K562 (cell line): Measurements from ENCODE around the gene LRCH1. TPM values are rescaled to one million over a fixed set of nuclear protein-coding genes. Genes with fewer than 3 reads are reported as not detected.

Source experiments
- ATAC-seq: fragments of 200-7000 bp; cut with Tn5 transposase; 3 replicates; pipeline ENCODE4 v1.9.1; 2020; ENCODE audit warnings: moderate library complexity
- BruUV-seq: library from RNA; stranded (reverse); fragments of 400-500 nt; replicated peaks from 2 replicates; lab custom pipeline; 2021; lab: Mats Ljungman, UMichigan
- CTCF ChIA-PET: fragments of 300-600 bp; formaldehyde crosslinking; extraction: SDS; loops from one replicate; lab custom pipeline; 2021; ENCODE audit warnings: low intra/inter-chr PET ratio; lab: Yijun Ruan, JAX
- POLR2A ChIA-PET: fragments of 300-600, 350-650 bp; sonication (Branson Sonifier 250); formaldehyde crosslinking; extraction: SDS; loops from one replicate; lab custom pipeline; 2021; ENCODE audit warnings: antibody characterized with exemption, inconsistent platforms; lab: Yijun Ruan, JAX
- DNase-seq, 4 experiments: peaks; one replicate each; pipeline versions ENCODE4 v3.0.0 to v3.0.0-alpha.2; 2011 to 2018; ENCODE audit warnings: low spot score in 3 of 4, mixed read lengths in 3 of 4; ENCODE audit errors: extremely low read depth in 1 of 4
- FAIRE-seq: peaks from 2 replicates; lab custom pipeline; 2011; peaks lifted over from hg19 to GRCh38; lab: Jason Lieb, UNC
- H2AFZ ChIP-seq: 2 replicates; pipeline ENCODE4 v1.6.0; 2011; ENCODE audit warnings: low read depth, low read length, control low read depth, inconsistent platforms
- H3K27ac ChIP-seq: fragments of 200-600 bp; 3 replicates; pipeline ENCODE4 v1.8.0; 2011; ENCODE audit warnings: low read depth, mild to moderate bottlenecking, control low read depth, inconsistent platforms, low read length, moderate library complexity, mixed read lengths; ENCODE audit errors: extremely low read depth
- H3K27me3 ChIP-seq, 2 experiments: fragments of 300-600 bp in 1 of 2; 2 replicates in 1 of 2; 3 replicates in 1 of 2; pipeline versions ENCODE4 v1.6.0 to v1.8.0; 2011; ENCODE audit warnings: inconsistent platforms in 2 of 2, low read length in 2 of 2, mild to moderate bottlenecking in 1 of 2, mixed read lengths in 1 of 2, moderate library complexity in 1 of 2; ENCODE audit not compliant: control insufficient read depth in 2 of 2, insufficient read depth in 2 of 2
- H3K36me3 ChIP-seq: fragments of 300-600 bp; 3 replicates; pipeline ENCODE4 v1.8.0; 2011; ENCODE audit warnings: mild to moderate bottlenecking, low read length, inconsistent platforms; ENCODE audit not compliant: control insufficient read depth, insufficient read depth
- H3K4me1 ChIP-seq, 2 experiments: fragments of 200-600 bp in 1 of 2; replicated peaks in 1 of 2; 2 replicates in 1 of 2; 3 replicates in 1 of 2; pipeline versions ENCODE4 v1.5.1 to v1.8.0; 2011; ENCODE audit warnings: inconsistent platforms in 2 of 2, low read length in 2 of 2, mild to moderate bottlenecking in 1 of 2, mixed read lengths in 1 of 2, moderate library complexity in 1 of 2; ENCODE audit not compliant: control insufficient read depth in 2 of 2, insufficient read depth in 2 of 2
- H3K4me2 ChIP-seq: 2 replicates; pipeline ENCODE4 v1.6.1; 2011; ENCODE audit warnings: low read length, control low read depth, inconsistent platforms, mixed read lengths; ENCODE audit not compliant: insufficient read depth
- H3K4me3 ChIP-seq: fragments of 200-600 bp; sonication (generic), shearing (Covaris generic); 2 replicates; pipeline ENCODE4 v1.5.1; 2016; ENCODE audit warnings: control low read depth, inconsistent platforms
- H3K79me2 ChIP-seq: fragments of 200-600 bp; 3 replicates; pipeline ENCODE4 v1.8.0; 2011; ENCODE audit warnings: low read length, inconsistent platforms; ENCODE audit not compliant: control insufficient read depth, insufficient read depth
- H3K9ac ChIP-seq, 2 experiments: 2 replicates each; pipeline versions ENCODE4 v1.6.0 to v1.6.1; 2011; ENCODE audit warnings: low read depth in 2 of 2, low read length in 2 of 2, control low read depth in 1 of 2, inconsistent platforms in 1 of 2, mild to moderate bottlenecking in 1 of 2, mixed read lengths in 1 of 2; ENCODE audit not compliant: insufficient read depth in 1 of 2
- H3K9me1 ChIP-seq: one replicate; pipeline ENCODE4 v1.6.0; 2011; ENCODE audit warnings: inconsistent platforms, mild to moderate bottlenecking, low read length, moderate library complexity; ENCODE audit not compliant: control insufficient read depth, insufficient read depth
- H3K9me3 ChIP-seq: replicated peaks from 2 replicates; pipeline ENCODE4 v1.5.1; 2011; ENCODE audit warnings: low read depth, low read length, inconsistent platforms; ENCODE audit not compliant: control insufficient read depth, insufficient read depth
- H4K20me1 ChIP-seq: replicated peaks from 2 replicates; pipeline ENCODE4 v1.6.1; 2011; ENCODE audit warnings: low read length, inconsistent platforms, mixed read lengths; ENCODE audit not compliant: control insufficient read depth, insufficient read depth
- CBX2 ChIP-seq: fragments of 200-600 bp; sonication (generic); IDR thresholded peaks from one replicate; pipeline ENCODE4 v1.6.1; 2012; ENCODE audit warnings: mild to moderate bottlenecking, low read length, inconsistent platforms; ENCODE audit not compliant: insufficient read depth, poor library complexity, severe bottlenecking
- CEBPB ChIP-seq: fragments of 450-650 bp; IDR thresholded peaks from 2 replicates; pipeline ENCODE4 v1.6.1; 2016; ENCODE audit warnings: missing genetic modification characterization, missing compliant biosample characterization
- ETS2 ChIP-seq: IDR thresholded peaks from 2 replicates; pipeline ENCODE4 v1.6.1; 2016; ENCODE audit warnings: borderline replicate concordance, missing genetic modification characterization, mild to moderate bottlenecking, moderate library complexity, missing compliant biosample characterization; ENCODE audit not compliant: poor library complexity, severe bottlenecking
- FOXJ3 ChIP-seq: sonication (generic); formaldehyde crosslinking; IDR thresholded peaks from 2 replicates; pipeline ENCODE4 v1.4.0; 2020; ENCODE audit warnings: mild to moderate bottlenecking, missing genetic modification reagents
- HMG20B ChIP-seq: fragments of 250-450 bp; sonication (Bioruptor Pico); IDR thresholded peaks from 2 replicates; pipeline ENCODE4 v1.5.0; 2021; ENCODE audit warnings: mild to moderate bottlenecking
- MAFG ChIP-seq: fragments of 450-650 bp; conservative IDR thresholded peaks from 2 replicates; pipeline ENCODE4 v1.6.1; 2016; ENCODE audit warnings: missing genetic modification characterization, missing compliant biosample characterization
- PHTF2 ChIP-seq: fragments of 250-450 bp; sonication (Bioruptor Pico); IDR thresholded peaks from 2 replicates; pipeline ENCODE4 v1.5.0; 2021; ENCODE audit warnings: mild to moderate bottlenecking
- STAT5B ChIP-seq: fragments of 250-450 bp; sonication (Bioruptor Pico); IDR thresholded peaks from 2 replicates; pipeline ENCODE4 v1.8.0; 2021; ENCODE audit warnings: mild to moderate bottlenecking, inconsistent platforms
- TEAD1 ChIP-seq, 2 experiments: fragments of 450-650 bp in 1 of 2; sonication (generic) in 1 of 2; formaldehyde crosslinking; IDR thresholded peaks; 2 replicates each; pipeline versions ENCODE4 v1.4.0 to v1.8.0; 2020 to 2022; ENCODE audit warnings: mild to moderate bottlenecking in 2 of 2, missing genetic modification reagents in 1 of 2
- ZNF143 ChIP-seq: sonication (generic); formaldehyde crosslinking; IDR thresholded peaks from 2 replicates; pipeline ENCODE4 v1.9.0; 2022; ENCODE audit warnings: mild to moderate bottlenecking, missing genetic modification reagents
- ZNF165 ChIP-seq: fragments of 250-450 bp; sonication (Bioruptor Pico); IDR thresholded peaks from 2 replicates; pipeline ENCODE4 v1.4.0; 2020; ENCODE audit warnings: borderline replicate concordance
- ZNF551 ChIP-seq: fragments of 250-450 bp; sonication (Bioruptor Pico); IDR thresholded peaks from 2 replicates; pipeline ENCODE4 v1.5.0; 2021; ENCODE audit warnings: mild to moderate bottlenecking, moderate library complexity
- WGBS: fragments of 100-300 bp; shearing (Covaris generic); methylation state at CpG from one replicate; pipeline ENCODE4 v1.1.6; 2016; ENCODE audit warnings: low coverage, mixed read lengths; ENCODE audit not compliant: insufficient coverage; ENCODE audit errors: missing lambda C conversion rate; 5-methylcytosine and 5-hydroxymethylcytosine counted together
- in situ Hi-C: fragments of 300-500 bp; cut with MboI; formaldehyde crosslinking; loops from 4 replicates; pipeline ENCODE4 v1.15.0; 2018; ENCODE audit warnings: inconsistent platforms, mixed read lengths
- intact Hi-C: fragments of 100-400 bp; cut with micrococcal nuclease; formaldehyde crosslinking; loops from 2 replicates; pipeline ENCODE4 v1.14.2; 2022
- polyA plus RNA-seq, 8 experiments: library from polyadenylated mRNA; depleted of rRNA in 4 of 8; stranded (reverse) in 5 of 8; unstranded in 3 of 8; fragments of >200 nt; fragmentation: Nextera tagmentation in 2 of 8; fragmentation: Illumina TruSeq in 1 of 8; extraction: Ambion mirVana in 2 of 8; extraction: Trizol in 1 of 8; gene quantifications; 2 replicates each; pipeline versions ENCODE4 v1.2.1 to v1.2.3, GENCODE V29; 2011 to 2014; ENCODE audit warnings: inconsistent platforms in 1 of 8, missing spikeins in 1 of 8
- total RNA-seq, 7 experiments: library from RNA; depleted of rRNA in 6 of 7; stranded (reverse); fragments of >200 nt in 6 of 7; fragmentation: Illumina TruSeq in 2 of 7; extraction: Trizol in 2 of 7; gene quantifications; 2 replicates each; pipeline versions ENCODE4 v1.2.1 to v1.2.3, GENCODE V29; 2011 to 2021; ENCODE audit warnings: low replicate concordance in 1 of 7
- TF ChIP-seq, protein P1 (sequence below), 2 experiments: IDR thresholded peaks in 1 of 2; conservative IDR thresholded peaks in 1 of 2; 2 replicates each; pipeline ENCODE4 v1.6.1; 2016; ENCODE audit warnings: low read depth in 2 of 2, mild to moderate bottlenecking in 1 of 2, missing compliant biosample characterization in 1 of 2, missing genetic modification characterization in 1 of 2, moderate library complexity in 1 of 2
- TF ChIP-seq, protein P2 (sequence below): sonication (generic); formaldehyde crosslinking; IDR thresholded peaks from 2 replicates; pipeline ENCODE4 v1.8.0; 2022; ENCODE audit warnings: mild to moderate bottlenecking, missing genetic modification reagents
- TF ChIP-seq, protein P3 (sequence below): fragments of 450-650 bp; conservative IDR thresholded peaks from 2 replicates; pipeline ENCODE4 v1.6.1; 2016; ENCODE audit warnings: missing genetic modification characterization, low read depth, mild to moderate bottlenecking, missing compliant biosample characterization, moderate library complexity

LRCH1 gene
- total and polyA plus RNA-seq, 9 of the 15 experiments (the other 6 are each of a cell fraction or from before 2014, with no cell fraction given) = 1.1 to 6.8 (median 3.7) TPM

DNA sequence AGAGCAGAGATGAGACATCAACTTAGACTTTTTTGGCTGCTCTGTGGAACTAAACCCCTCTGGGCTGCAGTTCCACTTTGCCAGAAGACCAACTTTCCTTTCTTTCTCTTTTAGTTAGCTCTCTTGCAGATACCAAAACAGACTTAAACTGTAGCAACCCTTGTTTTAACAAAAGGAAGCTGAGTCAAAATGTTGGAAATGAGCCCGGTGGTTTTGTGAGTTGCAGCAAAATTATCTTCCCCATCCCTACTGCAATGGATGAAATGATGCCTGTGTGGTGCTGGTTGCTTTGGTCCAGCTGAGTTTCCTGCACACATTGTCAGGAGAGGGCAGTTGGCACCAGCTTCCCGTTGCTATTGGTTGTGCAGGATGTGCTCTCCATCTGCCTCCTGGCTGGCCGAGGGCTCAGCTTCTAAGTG is 115.3 kb downstream of the LRCH1 start:
- in situ Hi-C loops = no loop called here
- ChIA-PET CTCF (no interaction called here), POLR2A (no interaction called here)
- no peak for ATAC-seq
- Histone ChIP-seq H4K20me1 (no peaks in the 10 kb centered on the region; the same call in 1 of the 2 replicates), H2AFZ (no peak overlapping the region), H3K79me2 (no peaks in the 10 kb centered on the region), H3K4me3 (no peak overlapping the region), H3K36me3 (no peaks in the 10 kb centered on the region; the same call in 2 of the 3 replicates), H3K27ac (no peak overlapping the region), H3K9ac (no peak overlapping the region), H3K4me1 (no peaks in the 10 kb centered on the region), H3K9me3 (no peaks in the 10 kb centered on the region), H3K9me1 (no peaks in the 10 kb centered on the region), H3K27me3 (no peaks in the 10 kb centered on the region), H3K4me2 (no peak overlapping the region)
- FAIRE-seq = no peak
- no peak for DNase-seq
- no TSS peak for BruUV-seq
- WGBS = 74% methylated on average over 2 of the region's 3 CpGs
- intact Hi-C loops = no loop called here
- TF ChIP-seq HMG20B (CRISPR knock-in tag) (no peak), ZNF165 (CRISPR knock-in tag) (no peak), MAFG (tag) (no peak), ZNF143 (CRISPR knock-in tag) (no peak), CEBPB (tag) (no peak), PHTF2 (CRISPR knock-in tag) (no peak), FOXJ3 (CRISPR knock-in tag) (no peak), TEAD1 (CRISPR knock-in tag; IDR thresholded peaks at IDR 0.05) (no peak), ETS2 (tag) (no peak), STAT5B (no peak), CBX2 (no peak), ZNF551 (CRISPR knock-in tag) (no peak)
- TF ChIP-seq, protein P1, sequence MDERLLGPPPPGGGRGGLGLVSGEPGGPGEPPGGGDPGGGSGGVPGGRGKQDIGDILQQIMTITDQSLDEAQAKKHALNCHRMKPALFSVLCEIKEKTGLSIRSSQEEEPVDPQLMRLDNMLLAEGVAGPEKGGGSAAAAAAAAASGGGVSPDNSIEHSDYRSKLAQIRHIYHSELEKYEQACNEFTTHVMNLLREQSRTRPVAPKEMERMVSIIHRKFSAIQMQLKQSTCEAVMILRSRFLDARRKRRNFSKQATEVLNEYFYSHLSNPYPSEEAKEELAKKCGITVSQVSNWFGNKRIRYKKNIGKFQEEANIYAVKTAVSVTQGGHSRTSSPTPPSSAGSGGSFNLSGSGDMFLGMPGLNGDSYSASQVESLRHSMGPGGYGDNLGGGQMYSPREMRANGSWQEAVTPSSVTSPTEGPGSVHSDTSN (CRISPR knock-in tag; IDR thresholded peaks at IDR 0.05; ENCODE audit: low read depth) = no peak
- TF ChIP-seq, protein P1 (tag; conservative IDR thresholded peaks at IDR 0.05; ENCODE audit: low read depth) = no peak
- TF ChIP-seq, protein P2, sequence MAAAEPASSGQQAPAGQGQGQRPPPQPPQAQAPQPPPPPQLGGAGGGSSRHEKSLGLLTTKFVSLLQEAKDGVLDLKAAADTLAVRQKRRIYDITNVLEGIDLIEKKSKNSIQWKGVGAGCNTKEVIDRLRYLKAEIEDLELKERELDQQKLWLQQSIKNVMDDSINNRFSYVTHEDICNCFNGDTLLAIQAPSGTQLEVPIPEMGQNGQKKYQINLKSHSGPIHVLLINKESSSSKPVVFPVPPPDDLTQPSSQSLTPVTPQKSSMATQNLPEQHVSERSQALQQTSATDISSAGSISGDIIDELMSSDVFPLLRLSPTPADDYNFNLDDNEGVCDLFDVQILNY (CRISPR knock-in tag) = no peak
- TF ChIP-seq, protein P3, sequence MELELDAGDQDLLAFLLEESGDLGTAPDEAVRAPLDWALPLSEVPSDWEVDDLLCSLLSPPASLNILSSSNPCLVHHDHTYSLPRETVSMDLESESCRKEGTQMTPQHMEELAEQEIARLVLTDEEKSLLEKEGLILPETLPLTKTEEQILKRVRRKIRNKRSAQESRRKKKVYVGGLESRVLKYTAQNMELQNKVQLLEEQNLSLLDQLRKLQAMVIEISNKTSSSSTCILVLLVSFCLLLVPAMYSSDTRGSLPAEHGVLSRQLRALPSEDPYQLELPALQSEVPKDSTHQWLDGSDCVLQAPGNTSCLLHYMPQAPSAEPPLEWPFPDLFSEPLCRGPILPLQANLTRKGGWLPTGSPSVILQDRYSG = no peak
